ENCODE results near the gene L3MBTL3. TPM values are rescaled to one million over a fixed set of nuclear protein-coding genes. Genes with fewer than 3 reads are reported as not detected.

L3MBTL3 gene
- polyA plus RNA-seq, 12 donors: 5.0 to 16.8 (median 6.2) TPM; not detected in 1

DNA sequence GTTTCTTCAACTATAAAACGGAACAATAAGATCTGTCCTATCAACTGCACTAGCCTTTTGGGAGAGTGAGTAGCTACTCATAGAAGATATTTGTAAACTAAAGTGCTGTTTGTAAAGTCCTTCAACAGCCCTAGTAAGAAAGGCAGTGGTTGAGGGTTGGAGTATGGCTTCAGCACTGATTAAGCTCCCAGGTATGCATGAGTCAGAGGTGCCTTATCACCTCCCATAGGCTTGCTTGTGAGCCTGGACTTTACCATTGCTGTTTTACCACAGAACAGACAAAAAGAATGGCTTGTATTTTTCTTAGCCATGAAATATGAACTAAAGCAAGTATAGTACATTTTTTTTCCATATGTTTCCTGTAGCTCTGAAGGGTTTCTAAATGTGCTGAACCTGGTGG is 160.3 kb downstream of the L3MBTL3 start:
- DNase-seq: no peak

DNA sequence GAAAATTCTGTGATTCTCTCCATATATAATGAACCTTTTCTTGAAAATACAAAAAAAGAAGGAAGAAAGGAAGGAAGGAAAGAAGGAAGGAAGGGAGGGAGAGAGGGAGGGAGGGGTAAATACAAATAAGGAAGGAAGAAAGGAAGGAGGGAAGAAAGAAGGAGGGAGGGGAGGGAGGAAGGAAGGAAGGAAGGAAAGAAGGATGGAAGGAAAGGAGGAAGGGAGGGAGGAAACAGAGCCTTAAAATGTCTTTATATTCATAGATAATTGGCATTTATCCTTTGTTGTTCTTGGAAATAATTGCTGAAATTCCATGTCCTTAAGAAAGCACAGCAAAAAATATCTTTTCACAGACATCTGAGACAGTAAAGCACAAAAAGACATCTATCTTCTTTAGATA is 164.1 kb downstream of the L3MBTL3 start:
- no peak for DNase-seq

DNA sequence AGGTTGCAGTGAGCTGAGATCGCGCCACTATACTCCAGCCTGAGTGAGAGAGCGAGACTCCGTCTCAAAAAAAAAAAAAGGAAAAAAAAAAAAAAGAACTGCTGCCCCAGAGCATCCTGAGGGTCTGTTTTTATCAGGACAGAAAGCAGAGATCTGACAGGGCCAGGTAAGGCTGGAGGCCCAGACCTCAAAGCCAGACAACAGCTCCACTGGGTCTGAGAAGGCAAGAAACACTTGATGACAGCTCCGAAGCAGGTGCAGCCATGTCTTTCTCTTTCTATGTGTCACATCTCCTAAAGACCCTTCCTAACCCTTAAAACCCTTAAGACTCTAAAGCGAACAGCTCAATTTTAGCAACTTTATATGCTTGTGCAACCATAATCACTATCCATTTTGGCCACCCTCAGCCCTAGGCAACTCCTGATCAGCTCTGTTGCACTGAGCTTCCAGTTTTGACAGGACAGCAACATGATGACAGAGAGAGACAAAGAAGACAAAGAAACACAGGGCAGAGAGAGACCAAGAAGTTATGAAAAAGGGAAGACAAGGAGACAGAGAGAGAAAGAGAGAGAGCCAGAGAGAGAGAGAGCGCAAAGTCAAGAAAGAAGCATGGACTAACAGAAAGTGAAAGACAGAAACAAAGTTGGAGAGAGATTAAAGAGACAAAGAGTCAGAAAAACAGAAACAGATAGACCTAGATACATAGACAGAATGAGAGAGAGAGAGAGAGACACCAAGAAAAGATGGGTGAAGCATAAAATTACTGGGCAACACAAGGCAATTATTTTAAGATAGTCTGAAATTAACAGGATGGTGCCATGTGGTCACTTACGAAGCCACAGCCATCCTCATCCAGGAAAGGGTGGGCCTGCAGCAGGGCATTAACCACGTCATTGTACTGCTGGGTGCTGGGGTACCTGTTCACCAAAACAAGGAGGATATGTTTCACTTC is 165.2 kb downstream of the L3MBTL3 start:
- no peak for DNase-seq

DNA sequence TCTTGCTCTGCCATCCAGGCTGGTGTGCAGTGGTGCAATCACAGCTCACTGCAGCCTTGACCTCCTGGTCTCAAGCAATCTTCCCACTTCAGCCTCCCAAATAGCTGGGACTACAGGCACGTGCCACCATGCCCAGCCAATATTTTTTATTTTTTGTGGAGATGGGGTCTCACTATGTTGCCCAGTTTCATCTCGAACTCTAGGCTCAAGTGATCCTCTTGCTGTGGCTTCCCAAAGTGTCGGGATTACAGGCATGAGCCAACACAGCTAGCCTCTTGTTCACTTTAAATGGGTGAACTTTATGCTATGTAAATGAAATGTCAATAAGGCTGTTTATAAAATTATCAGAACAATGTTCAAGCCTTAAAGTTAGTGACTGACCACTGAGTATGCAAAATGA is 167.3 kb downstream of the L3MBTL3 start:
- DNase-seq: no peak

DNA sequence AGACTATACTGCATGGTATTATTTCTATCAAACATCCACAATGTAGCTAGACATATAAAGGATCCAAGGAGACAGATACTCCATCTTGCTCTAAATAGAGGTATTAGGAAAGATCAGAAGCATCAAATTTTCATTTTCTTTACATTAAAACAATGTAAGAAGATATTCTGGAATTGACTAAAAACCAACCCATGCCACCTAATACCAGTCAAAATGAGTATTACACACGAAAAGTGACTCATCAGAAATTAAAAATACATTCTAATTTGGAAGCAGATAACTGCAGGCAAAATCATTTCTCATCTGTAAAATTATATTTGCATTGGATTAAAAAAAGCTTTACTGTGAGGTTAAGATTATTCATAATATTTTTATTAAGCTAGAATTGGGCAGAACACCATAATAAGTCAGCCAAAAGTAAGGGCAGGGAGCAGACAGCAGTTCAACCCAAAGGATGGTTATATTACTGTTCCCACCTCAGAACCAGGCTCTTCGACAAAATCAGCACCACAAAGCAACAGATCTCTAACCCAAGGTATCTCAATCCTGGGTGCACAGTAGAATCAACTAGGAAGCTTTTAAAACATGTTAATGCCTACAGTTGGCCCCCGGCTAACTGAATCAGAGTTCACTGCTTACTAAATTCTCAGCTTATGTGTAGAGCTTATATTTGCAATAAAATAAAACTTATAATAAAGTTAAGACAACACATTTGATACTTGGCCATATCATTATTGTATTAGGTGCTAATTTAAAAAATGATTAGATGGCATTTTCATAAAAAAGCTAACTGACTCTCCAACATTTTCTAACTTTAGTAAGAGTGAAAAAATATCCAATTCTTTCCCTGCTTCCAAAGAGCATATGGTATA is 169.2 kb downstream of the L3MBTL3 start:
- DNase-seq: no peak

DNA sequence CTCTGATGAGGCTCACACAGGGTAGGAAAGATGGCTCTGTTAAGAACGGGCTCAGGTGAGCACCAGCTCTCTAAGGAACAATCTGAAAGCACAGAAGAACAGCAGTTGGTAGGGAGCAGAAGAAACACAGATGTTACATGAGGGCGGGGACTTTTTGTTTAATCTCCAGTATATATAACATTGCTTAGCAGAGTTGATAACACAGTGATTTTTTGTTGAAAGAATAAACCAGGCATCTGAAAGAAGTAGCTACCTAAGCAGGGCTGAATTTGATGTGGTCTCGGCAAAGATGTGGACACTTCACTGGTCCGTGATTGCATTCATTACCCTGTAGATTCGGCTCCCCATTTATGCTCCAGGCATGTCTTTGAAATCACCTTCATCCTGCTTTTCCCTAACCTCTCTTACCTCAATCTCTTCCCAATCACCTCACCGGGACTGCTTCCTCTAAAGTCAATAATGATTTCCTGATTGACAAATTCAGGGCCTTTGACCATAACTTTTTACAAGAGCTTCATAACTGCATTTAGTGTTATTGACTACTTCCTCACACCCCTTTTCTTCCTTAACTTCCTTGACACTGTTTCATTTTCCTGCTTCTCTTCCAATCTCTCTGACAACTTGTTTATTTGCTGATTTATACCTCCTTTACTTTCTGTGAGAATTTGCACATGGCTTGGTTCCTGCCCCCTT is 170.0 kb downstream of the L3MBTL3 start:
- DNase-seq: no peak

DNA sequence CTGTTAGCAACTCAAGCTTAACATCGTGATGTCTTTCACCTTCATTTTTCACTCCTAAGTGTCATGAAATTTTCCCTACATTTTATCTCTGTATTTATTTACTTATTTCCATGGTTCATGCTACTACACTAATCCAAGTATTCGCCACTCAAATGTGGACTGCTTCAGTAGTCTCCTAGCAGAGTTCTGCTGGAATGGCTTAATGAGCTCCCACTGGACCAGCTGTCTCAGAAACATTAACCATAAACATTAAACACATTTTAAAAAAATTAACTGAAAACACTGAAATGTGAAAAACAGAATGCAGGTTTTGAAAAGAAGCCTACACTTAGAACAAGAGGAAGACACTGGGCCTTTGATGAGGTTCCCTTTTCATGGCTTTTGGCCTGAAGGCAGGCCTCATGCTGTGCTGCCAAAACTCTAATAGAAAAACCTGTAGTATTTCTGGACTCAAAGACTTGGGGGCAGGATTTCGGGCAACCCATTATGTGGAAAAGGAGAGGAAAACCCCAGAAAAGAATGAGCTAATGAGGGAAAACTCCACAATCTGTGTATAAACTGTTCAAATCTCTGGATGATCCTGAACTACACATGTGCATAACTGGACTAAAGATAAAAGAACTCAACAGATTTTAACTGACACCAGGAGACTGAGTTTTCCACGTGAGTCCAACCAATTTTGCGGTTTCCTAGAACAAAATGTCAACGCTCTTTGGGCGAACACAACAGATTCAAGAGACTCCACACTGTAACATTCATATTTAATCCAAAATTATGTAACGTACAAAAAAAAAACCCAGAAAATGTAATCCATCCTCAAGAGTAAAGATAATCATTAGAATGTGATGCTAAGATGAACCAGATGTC is 171.4 kb downstream of the L3MBTL3 start:
- DNase-seq: peak; percentile 83

Other genes starting within 250 kb of the L3MBTL3 start
- under 1 TPM in 3 of 12 donors, not detected in 9; 0.33 to 0.61 (median 0.52) TPM for gene TMEM244, start 157.3 kb upstream of the L3MBTL3 start, polyA plus RNA-seq (ENCODE audit: insufficient read length in 12 of 12)
- 1 to 10 TPM in 8 of 12 donors, under 1 TPM in 2, not detected in 2; 0.74 to 6.0 (median 1.6) TPM for gene SAMD3, start 204.4 kb downstream of the L3MBTL3 start, polyA plus RNA-seq (ENCODE audit: insufficient read length in 12 of 12)

Data from muscle of arm (tissue), 12 donors.